AG04449 (cell line): ENCODE data around the gene CAPN5.

Source experiments
- CTCF ChIA-PET: fragments of 350-600 bp; formaldehyde crosslinking; extraction: SDS; loops from one replicate; lab custom pipeline; 2021; ENCODE audit warnings: antibody characterized with exemption; lab: Yijun Ruan, JAX
- POLR2A ChIA-PET: fragments of 400-600, 350-600 bp; formaldehyde crosslinking; extraction: SDS; loops from one replicate; lab custom pipeline; 2020; ENCODE audit warnings: antibody characterized with exemption, inconsistent platforms; lab: Yijun Ruan, JAX
- DNase-seq: peaks from one replicate; pipeline ENCODE4 v3.0.0-alpha.2; 2010; ENCODE audit warnings: low read depth, low spot score
- H3K4me3 ChIP-seq: 2 replicates; pipeline ENCODE4 v1.5.1; 2011; ENCODE audit warnings: low read depth, mild to moderate bottlenecking, control low read depth, low read length
- CTCF ChIP-seq: IDR thresholded peaks from one replicate; pipeline ENCODE4 v1.5.1; 2011; ENCODE audit warnings: mild to moderate bottlenecking, moderate library complexity, low read length, control low read depth, inconsistent platforms; ENCODE audit not compliant: insufficient read depth; ENCODE audit errors: missing control alignments

The CAPN5 gene

DNA sequence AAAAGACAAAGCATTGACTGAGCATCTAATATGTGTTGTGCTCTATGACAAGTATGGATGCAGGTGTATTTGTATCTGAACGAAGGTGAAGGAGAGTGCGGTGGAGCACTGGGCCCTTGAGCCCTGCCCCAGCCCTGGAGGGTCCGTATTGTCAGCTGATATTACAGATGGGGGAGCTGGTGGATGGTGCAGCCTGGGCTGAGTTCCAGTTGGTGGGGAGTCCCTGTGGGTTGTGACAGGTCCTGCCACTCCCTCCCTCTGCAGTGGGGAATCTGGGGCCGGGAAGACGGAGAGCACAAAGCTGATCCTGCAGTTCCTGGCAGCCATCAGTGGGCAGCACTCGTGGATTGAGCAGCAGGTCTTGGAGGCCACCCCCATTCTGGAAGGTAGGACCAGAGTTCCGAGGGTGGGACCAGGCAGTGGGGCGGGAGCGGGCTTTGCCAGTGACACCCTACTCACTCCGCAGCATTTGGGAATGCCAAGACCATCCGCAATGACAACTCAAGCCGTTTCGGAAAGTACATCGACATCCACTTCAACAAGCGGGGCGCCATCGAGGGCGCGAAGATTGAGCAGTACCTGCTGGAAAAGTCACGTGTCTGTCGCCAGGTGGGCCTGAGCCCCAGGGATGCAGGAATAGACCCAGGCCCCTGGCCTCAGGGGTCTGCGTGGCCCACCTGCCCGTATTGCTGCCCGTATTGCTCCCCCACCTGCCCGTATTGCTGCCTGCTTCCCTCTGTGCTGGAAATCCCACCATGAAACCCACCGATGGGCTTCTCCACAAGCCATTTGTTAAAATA is 89.8 kb downstream of the CAPN5 start:
- POLR2A ChIA-PET = no interaction called here
- no peak overlapping the region for H3K4me3 ChIP-seq
- CTCF ChIA-PET = no interaction called here
- TF ChIP-seq CTCF = no peak
- DNase-seq = no peak

GRCh38 chr11:77158041-77158695 is 91.4 kb downstream of the CAPN5 start:
- ChIA-PET CTCF (no interaction called here), POLR2A (no interaction called here)
- DNase-seq = no peak
- no peak overlapping the region for H3K4me3 ChIP-seq
- TF ChIP-seq CTCF = no peak

GRCh38 chr11:77159219-77159936 is 92.6 kb downstream of the CAPN5 start:
- ChIA-PET POLR2A (no interaction called here), CTCF (no interaction called here)
- no peak overlapping the region for H3K4me3 ChIP-seq
- DNase-seq = no peak
- TF ChIP-seq CTCF = no peak

GRCh38 chr11:77159937-77160495 is 93.2 kb downstream of the CAPN5 start:
- ChIA-PET POLR2A (no interaction called here), CTCF (no interaction called here)
- TF ChIP-seq CTCF = no peak
- H3K4me3 ChIP-seq = no peak overlapping the region
- no peak for DNase-seq

- H3K4me3 ChIP-seq = no peak overlapping the region
- no peak for TF ChIP-seq CTCF
- DNase-seq = no peak
- CTCF ChIA-PET = no interaction called here
- POLR2A ChIA-PET = no interaction called here
Observed at GRCh38 chr11:77163271-77163670, 96.5 kb downstream of the CAPN5 start.

GRCh38 chr11:77165066-77165465 is 98.3 kb downstream of the CAPN5 start:
- no peak overlapping the region for H3K4me3 ChIP-seq
- ChIA-PET POLR2A (no interaction called here), CTCF (interaction anchor here (0.8 kb wide), 1 partner anchor 74 kb away, joined by 3 read pairs; no protein-coding TSS in a partner anchor)
- no peak for TF ChIP-seq CTCF
- DNase-seq = no peak
